Mesothelial cell of epicardium (in vitro differentiated cells): ENCODE measurements around the gene ARHGDIB. TPM values are rescaled to one million over a fixed set of nuclear protein-coding genes. Genes with fewer than 3 reads are reported as not detected.

Experiments used
- DNase-seq, 2 experiments: peaks; one replicate each; pipeline ENCODE4 v3.0.0; 2021; ENCODE audit warnings: low spot score in 2 of 2; ENCODE audit not compliant: unreplicated experiment in 2 of 2
- H3K27ac Mint-ChIP-seq: 2 replicates; pipeline ENCODE4 v1.8.0; 2021; ENCODE audit warnings: mixed read lengths
- H3K27me3 Mint-ChIP-seq: 2 replicates; pipeline ENCODE4 v1.8.0; 2021; ENCODE audit warnings: low read depth, mixed read lengths
- H3K36me3 Mint-ChIP-seq: 2 replicates; pipeline ENCODE4 v1.8.0; 2021; ENCODE audit warnings: mixed read lengths
- H3K4me1 Mint-ChIP-seq: 2 replicates; pipeline ENCODE4 v1.8.0; 2021; ENCODE audit warnings: mixed read lengths
- H3K4me3 Mint-ChIP-seq: 2 replicates; pipeline ENCODE4 v1.8.0; 2021; ENCODE audit warnings: mild to moderate bottlenecking, moderate library complexity, mixed read lengths
- H3K9me3 Mint-ChIP-seq: 2 replicates; pipeline ENCODE4 v1.8.0; 2021; ENCODE audit warnings: mixed read lengths
- CTCF ChIP-seq: fragments of 200-600 bp; sonication (generic); IDR thresholded peaks from one replicate; pipeline ENCODE4 v1.5.0; 2021; ENCODE audit warnings: antibody characterized with exemption; ENCODE audit not compliant: unreplicated experiment
- total RNA-seq: library from RNA; stranded (reverse); gene quantifications from 3 replicates; pipeline ENCODE4 v1.2.1, GENCODE V29; 2021

The ARHGDIB gene
- total RNA-seq, 1 donor from 2014 or later, result 28.5 TPM

GRCh38 chr12:14956024-14956891 is 5.1 kb downstream of the ARHGDIB start:
- Mint-ChIP-seq H3K27me3 (no peaks in the 10 kb centered on the region), H3K9me3 (no peaks in the 10 kb centered on the region), H3K27ac (peak overlapping the region; percentile 35), H3K4me3 (no peak overlapping the region), H3K4me1 (peaks cover 47% of the 10 kb centered on the region), H3K36me3 (no peaks in the 10 kb centered on the region)
- no peak for TF ChIP-seq CTCF
- no peak for DNase-seq

- Mint-ChIP-seq H3K4me3 (no peak overlapping the region), H3K27ac (no peak overlapping the region), H3K36me3 (no peaks in the 10 kb centered on the region), H3K9me3 (no peaks in the 10 kb centered on the region), H3K4me1 (peaks cover 53% of the 10 kb centered on the region), H3K27me3 (no peaks in the 10 kb centered on the region)
- no peak for DNase-seq
- TF ChIP-seq CTCF, result no peak
Observed at GRCh38 chr12:14954269-14954668, 7.1 kb downstream of the ARHGDIB start.

- no peak overlapping the region for H3K4me3 Mint-ChIP-seq
- H3K4me1 Mint-ChIP-seq, result peaks cover 55% of the 10 kb centered on the region
- H3K9me3 Mint-ChIP-seq, result no peaks in the 10 kb centered on the region
- no peak for DNase-seq
- no peaks in the 10 kb centered on the region for H3K36me3 Mint-ChIP-seq
- H3K27me3 Mint-ChIP-seq, result no peaks in the 10 kb centered on the region
- H3K27ac Mint-ChIP-seq, result peak overlapping the region; percentile 40
- TF ChIP-seq CTCF, result no peak
Observed at GRCh38 chr12:14953752-14954151, 7.6 kb downstream of the ARHGDIB start.

- Mint-ChIP-seq H3K27ac (no peak overlapping the region), H3K36me3 (no peaks in the 10 kb centered on the region), H3K9me3 (no peaks in the 10 kb centered on the region), H3K4me3 (no peak overlapping the region), H3K27me3 (no peaks in the 10 kb centered on the region), H3K4me1 (peaks cover 54% of the 10 kb centered on the region)
- DNase-seq, result no peak
- TF ChIP-seq CTCF, result no peak
Observed at GRCh38 chr12:14952299-14952921, 9.0 kb downstream of the ARHGDIB start.

- Mint-ChIP-seq H3K4me1 (peaks cover 56% of the 10 kb centered on the region), H3K9me3 (no peaks in the 10 kb centered on the region), H3K27ac (peak overlapping the region; percentile 62), H3K27me3 (no peaks in the 10 kb centered on the region), H3K4me3 (no peak overlapping the region), H3K36me3 (no peaks in the 10 kb centered on the region)
- no peak for DNase-seq
- no peak for TF ChIP-seq CTCF
Observed at GRCh38 chr12:14951851-14952250, 9.6 kb downstream of the ARHGDIB start.
